ENCODE data around the gene IL1RAP.

Gene IL1RAP

GRCh38 chr3:190497811-190498210 lies 16.1 kb upstream of the IL1RAP start:
- DNase-seq (ENCODE audit: low spot score), result no peak

GRCh38 chr3:190498293-190498692 lies 15.6 kb upstream of the IL1RAP start:
- no peak for DNase-seq (ENCODE audit: low spot score)

More at GRCh38 chr3:190497811-190498210, 16.1 kb upstream of the IL1RAP start:
- no peak for TF ChIP-seq CTCF (IDR thresholded peaks at IDR 0.05; ENCODE audit: extremely low read depth, missing control alignments)

GRCh38 chr3:190499122-190499521 lies 14.8 kb upstream of the IL1RAP start:
- TF ChIP-seq CTCF (IDR thresholded peaks at IDR 0.05; ENCODE audit: extremely low read depth, missing control alignments), result no peak
- DNase-seq (ENCODE audit: low spot score), result no peak

More at GRCh38 chr3:190498293-190498692, 15.6 kb upstream of the IL1RAP start:
- no peak for TF ChIP-seq CTCF (IDR thresholded peaks at IDR 0.05; ENCODE audit: extremely low read depth, missing control alignments)

- no peak for DNase-seq (ENCODE audit: low spot score)
- no peak for TF ChIP-seq CTCF (IDR thresholded peaks at IDR 0.05; ENCODE audit: extremely low read depth, missing control alignments)
These were observed 10.9 kb upstream of the IL1RAP start for GRCh38 chr3:190502946-190503345.

- no peak for TF ChIP-seq CTCF (IDR thresholded peaks at IDR 0.05; ENCODE audit: extremely low read depth, missing control alignments)
- no peak for DNase-seq (ENCODE audit: low spot score)
These were observed 9.3 kb upstream of the IL1RAP start for GRCh38 chr3:190504354-190505125.

GRCh38 chr3:190505381-190506003 lies 8.4 kb upstream of the IL1RAP start:
- no peak for TF ChIP-seq CTCF (IDR thresholded peaks at IDR 0.05; ENCODE audit: extremely low read depth, missing control alignments)
- DNase-seq (ENCODE audit: low spot score), result no peak

- TF ChIP-seq CTCF (IDR thresholded peaks at IDR 0.05; ENCODE audit: extremely low read depth, missing control alignments), result no peak
- DNase-seq (ENCODE audit: low spot score), result no peak
These were observed 7.6 kb upstream of the IL1RAP start for GRCh38 chr3:190506271-190506670.

All from GM20000 (cell line).